ENCODE measurements around the gene LCN2.

Gene LCN2

GRCh38 chr9:128114326-128115186, 34.7 kb upstream of the LCN2 start:
- DNase-seq (ENCODE audit: low read depth in 3 of 3, low spot score in 1 of 3) = no peak

GRCh38 chr9:128115187-128116103, 33.8 kb upstream of the LCN2 start:
- no peak for DNase-seq (ENCODE audit: low read depth in 3 of 3, low spot score in 1 of 3)

- no peak for DNase-seq (ENCODE audit: low read depth in 3 of 3, low spot score in 1 of 3)
Observed at GRCh38 chr9:128116104-128117083, 32.9 kb upstream of the LCN2 start.

- peak; percentile 87 to 99 (median 93) for DNase-seq (ENCODE audit: low read depth in 3 of 3, low spot score in 1 of 3)
Observed at GRCh38 chr9:128117613-128118471, 31.4 kb upstream of the LCN2 start.

GRCh38 chr9:128118472-128118857, 30.8 kb upstream of the LCN2 start:
- no peak for DNase-seq (ENCODE audit: low read depth in 3 of 3, low spot score in 1 of 3)

- no peak for DNase-seq (ENCODE audit: low read depth in 3 of 3, low spot score in 1 of 3)
Observed at GRCh38 chr9:128118971-128119665, 30.1 kb upstream of the LCN2 start.

GRCh38 chr9:128120061-128120740, 29.1 kb upstream of the LCN2 start:
- no peak for DNase-seq (ENCODE audit: low read depth in 3 of 3, low spot score in 1 of 3)

GRCh38 chr9:128120741-128121465, 28.4 kb upstream of the LCN2 start:
- DNase-seq (ENCODE audit: low read depth in 3 of 3, low spot score in 1 of 3) = no peak

GRCh38 chr9:128121466-128121810, 27.8 kb upstream of the LCN2 start:
- DNase-seq (ENCODE audit: low read depth in 3 of 3, low spot score in 1 of 3) = no peak

- DNase-seq (ENCODE audit: low read depth in 3 of 3, low spot score in 1 of 3) = no peak
Observed at GRCh38 chr9:128121924-128122808, 27.1 kb upstream of the LCN2 start.

- no peak for DNase-seq (ENCODE audit: low read depth in 3 of 3, low spot score in 1 of 3)
Observed at GRCh38 chr9:128122809-128123175, 26.5 kb upstream of the LCN2 start.

GRCh38 chr9:128123451-128124080, 25.7 kb upstream of the LCN2 start:
- no peak for DNase-seq (ENCODE audit: low read depth in 3 of 3, low spot score in 1 of 3)

- no peak for DNase-seq (ENCODE audit: low read depth in 3 of 3, low spot score in 1 of 3)
Observed at GRCh38 chr9:128124451-128124850, 24.8 kb upstream of the LCN2 start.

GRCh38 chr9:128124873-128125579, 24.2 kb upstream of the LCN2 start:
- DNase-seq (ENCODE audit: low read depth in 3 of 3, low spot score in 1 of 3) = no peak

GRCh38 chr9:128125580-128126354, 23.5 kb upstream of the LCN2 start:
- no peak for DNase-seq (ENCODE audit: low read depth in 3 of 3, low spot score in 1 of 3)

Measured in stimulated activated CD4-positive, alpha-beta T cell treated with anti-CD3 and anti-CD28 coated beads, TNF-alpha, amount 100 ng/mL, for 1 hour (primary cell).